ENCODE measurements around the gene CCDC150.
"Not testable (repeated sequence)": the region's sequence is repeated elsewhere in the genome, so short reads cannot be mapped to it uniquely, and the experiment has no call there.

Gene CCDC150

GRCh38 chr2:196712867-196713266 lies 73.4 kb downstream of the CCDC150 start:
- DNase-seq (ENCODE audit: low read depth, low spot score), result no peak

- no peak for DNase-seq (ENCODE audit: low read depth, low spot score)
Measured at GRCh38 chr2:196718419-196719109, 79.0 kb downstream of the CCDC150 start.

GRCh38 chr2:196719110-196719872 lies 79.8 kb downstream of the CCDC150 start:
- no peak for DNase-seq (ENCODE audit: low read depth, low spot score)

- DNase-seq (ENCODE audit: low read depth, low spot score), result no peak
Measured at GRCh38 chr2:196723571-196723970, 84.1 kb downstream of the CCDC150 start.

- DNase-seq (ENCODE audit: low read depth, low spot score), result no peak
Measured at GRCh38 chr2:196725218-196725617, 85.7 kb downstream of the CCDC150 start.

GRCh38 chr2:196725882-196726281 lies 86.4 kb downstream of the CCDC150 start:
- no peak for DNase-seq (ENCODE audit: low read depth, low spot score)

GRCh38 chr2:196729418-196729817 lies 89.9 kb downstream of the CCDC150 start:
- no peak for DNase-seq (ENCODE audit: low read depth, low spot score)

- not testable (repeated sequence) for DNase-seq (ENCODE audit: low read depth, low spot score)
Measured at GRCh38 chr2:196736646-196737045, 97.1 kb downstream of the CCDC150 start.

GRCh38 chr2:196737046-196737445 lies 97.5 kb downstream of the CCDC150 start:
- DNase-seq (ENCODE audit: low read depth, low spot score), result no peak

- DNase-seq (ENCODE audit: low read depth, low spot score), result no peak
Measured at GRCh38 chr2:196739031-196739430, 99.5 kb downstream of the CCDC150 start.

GRCh38 chr2:196742216-196742615 lies 102.7 kb downstream of the CCDC150 start:
- no peak for DNase-seq (ENCODE audit: low read depth, low spot score)

GRCh38 chr2:196742685-196743084 lies 103.2 kb downstream of the CCDC150 start:
- DNase-seq (ENCODE audit: low read depth, low spot score), result no peak

GRCh38 chr2:196743165-196743564 lies 103.7 kb downstream of the CCDC150 start:
- no peak for DNase-seq (ENCODE audit: low read depth, low spot score)

GRCh38 chr2:196745711-196746110 lies 106.2 kb downstream of the CCDC150 start:
- no peak for DNase-seq (ENCODE audit: low read depth, low spot score)

GRCh38 chr2:196747400-196747799 lies 107.9 kb downstream of the CCDC150 start:
- DNase-seq (ENCODE audit: low read depth, low spot score), result no peak

- no peak for DNase-seq (ENCODE audit: low read depth, low spot score)
Measured at GRCh38 chr2:196748123-196748522, 108.6 kb downstream of the CCDC150 start.

GRCh38 chr2:196750291-196750923 lies 110.9 kb downstream of the CCDC150 start:
- no peak for DNase-seq (ENCODE audit: low read depth, low spot score)

GRCh38 chr2:196750977-196751631 lies 111.6 kb downstream of the CCDC150 start:
- DNase-seq (ENCODE audit: low read depth, low spot score), result peak; percentile 20

GRCh38 chr2:196758474-196759377 lies 119.2 kb downstream of the CCDC150 start:
- no peak for DNase-seq (ENCODE audit: low read depth, low spot score)

- no peak for DNase-seq (ENCODE audit: low read depth, low spot score)
Measured at GRCh38 chr2:196759378-196759706, 119.8 kb downstream of the CCDC150 start.

GRCh38 chr2:196767101-196767500 lies 127.6 kb downstream of the CCDC150 start:
- no peak for DNase-seq (ENCODE audit: low read depth, low spot score)

Data from iPS DF 19.7 (cell line).